Measurements from ENCODE around the gene ADPRHL1.
"Not testable (repeated sequence)": the region's sequence is repeated elsewhere in the genome, so short reads cannot be mapped to it uniquely, and the experiment has no call there.

ADPRHL1 gene

DNA sequence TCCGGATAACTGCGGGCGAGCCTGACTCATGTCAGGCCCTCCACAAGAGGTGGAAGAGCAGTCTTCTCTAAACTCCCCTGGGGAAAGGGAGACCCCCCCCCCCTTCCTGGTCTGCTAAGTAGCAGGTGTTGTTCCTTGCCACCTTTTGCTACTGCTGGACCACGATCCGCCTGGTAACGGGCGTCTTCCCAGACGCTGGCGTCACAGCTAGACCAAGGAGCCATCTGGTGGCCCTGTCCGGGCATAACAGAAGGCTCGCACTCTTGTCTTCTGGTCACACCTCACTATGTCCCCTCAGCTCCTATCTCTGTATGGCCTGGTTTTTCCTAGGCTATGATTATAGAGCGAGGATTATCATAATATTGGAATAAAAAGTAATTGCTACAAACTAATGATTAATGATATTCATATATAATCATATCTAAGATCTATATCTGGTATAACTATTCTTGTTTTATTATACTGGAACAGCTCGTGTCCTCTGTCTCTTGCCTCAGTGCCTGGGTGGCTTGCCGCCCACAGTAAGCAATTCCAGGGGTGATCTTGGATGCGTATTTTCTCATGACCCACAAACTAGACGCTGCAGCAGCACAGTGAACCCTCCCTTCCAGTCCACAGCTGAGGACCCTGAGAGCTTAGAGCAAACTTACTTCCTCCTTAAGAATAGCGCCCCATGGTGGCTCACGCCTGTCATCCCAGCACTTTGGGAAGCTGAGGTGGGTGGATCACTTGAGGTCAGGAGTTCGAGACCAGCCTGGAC lies 2.2 kb downstream of the ADPRHL1 start:
- not testable (repeated sequence) for H4K20me1 ChIP-seq (ENCODE audit: control insufficient read depth, insufficient read depth, low read depth, low read length); H3K27me3 ChIP-seq (ENCODE audit: control insufficient read depth, low read length); H3K9me3 ChIP-seq (ENCODE audit: control insufficient read depth, insufficient read depth, low read length); H3K9me2 ChIP-seq (replicated peaks; ENCODE audit: control insufficient read depth, low read length)
- H3K36me3 ChIP-seq (ENCODE audit: control insufficient read depth, low read length), result peaks cover 35% of the 10 kb centered on the region
- peak overlapping the region; percentile 92 for H3K4me2 ChIP-seq (ENCODE audit: low read length)
- peaks cover 31% of the 10 kb centered on the region for H3F3A ChIP-seq (ENCODE audit: control insufficient read depth, insufficient read depth)
- H3K79me2 ChIP-seq (ENCODE audit: control insufficient read depth, low read length), result peaks cover 24% of the 10 kb centered on the region
- TF ChIP-seq, protein P1, sequence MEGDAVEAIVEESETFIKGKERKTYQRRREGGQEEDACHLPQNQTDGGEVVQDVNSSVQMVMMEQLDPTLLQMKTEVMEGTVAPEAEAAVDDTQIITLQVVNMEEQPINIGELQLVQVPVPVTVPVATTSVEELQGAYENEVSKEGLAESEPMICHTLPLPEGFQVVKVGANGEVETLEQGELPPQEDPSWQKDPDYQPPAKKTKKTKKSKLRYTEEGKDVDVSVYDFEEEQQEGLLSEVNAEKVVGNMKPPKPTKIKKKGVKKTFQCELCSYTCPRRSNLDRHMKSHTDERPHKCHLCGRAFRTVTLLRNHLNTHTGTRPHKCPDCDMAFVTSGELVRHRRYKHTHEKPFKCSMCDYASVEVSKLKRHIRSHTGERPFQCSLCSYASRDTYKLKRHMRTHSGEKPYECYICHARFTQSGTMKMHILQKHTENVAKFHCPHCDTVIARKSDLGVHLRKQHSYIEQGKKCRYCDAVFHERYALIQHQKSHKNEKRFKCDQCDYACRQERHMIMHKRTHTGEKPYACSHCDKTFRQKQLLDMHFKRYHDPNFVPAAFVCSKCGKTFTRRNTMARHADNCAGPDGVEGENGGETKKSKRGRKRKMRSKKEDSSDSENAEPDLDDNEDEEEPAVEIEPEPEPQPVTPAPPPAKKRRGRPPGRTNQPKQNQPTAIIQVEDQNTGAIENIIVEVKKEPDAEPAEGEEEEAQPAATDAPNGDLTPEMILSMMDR (IDR thresholded peaks at IDR 0.05; ENCODE audit: low read depth, low read length, poor library complexity, severe bottlenecking), result peak; percentile 32
- H3K27ac ChIP-seq (ENCODE audit: low read depth, low read length), result peak overlapping the region; percentile 88
- H3K4me1 ChIP-seq (ENCODE audit: control insufficient read depth, low read length), result peaks cover 50% of the 10 kb centered on the region
- H3K4me3 ChIP-seq (ENCODE audit: low read length), result peak overlapping the region; percentile 86

GRCh38 chr13:113450348-113450744 lies 2.9 kb downstream of the ADPRHL1 start:
- not testable (repeated sequence) for H3K9me3 ChIP-seq (ENCODE audit: control insufficient read depth, insufficient read depth, low read length); H3K9me2 ChIP-seq (replicated peaks; ENCODE audit: control insufficient read depth, low read length); H4K20me1 ChIP-seq (ENCODE audit: control insufficient read depth, insufficient read depth, low read depth, low read length); H3K27me3 ChIP-seq (ENCODE audit: control insufficient read depth, low read length)
- Histone ChIP-seq H3K4me1 (ENCODE audit: control insufficient read depth, low read length) (peaks cover 55% of the 10 kb centered on the region), H3K4me3 (ENCODE audit: low read length) (peak overlapping the region; percentile 86), H3K4me2 (ENCODE audit: low read length) (peak overlapping the region; percentile 92), H3F3A (ENCODE audit: control insufficient read depth, insufficient read depth) (peaks cover 35% of the 10 kb centered on the region), H3K79me2 (ENCODE audit: control insufficient read depth, low read length) (peaks cover 24% of the 10 kb centered on the region), H3K27ac (ENCODE audit: low read depth, low read length) (peak overlapping the region; percentile 88), H3K36me3 (ENCODE audit: control insufficient read depth, low read length) (peaks cover 28% of the 10 kb centered on the region)

- H3K27me3 ChIP-seq (ENCODE audit: control insufficient read depth, low read length), result no peaks in the 10 kb centered on the region
- peaks cover 24% of the 10 kb centered on the region for H3K79me2 ChIP-seq (ENCODE audit: control insufficient read depth, low read length)
- peaks cover 39% of the 10 kb centered on the region for H3F3A ChIP-seq (ENCODE audit: control insufficient read depth, insufficient read depth)
- H3K4me1 ChIP-seq (ENCODE audit: control insufficient read depth, low read length), result peaks cover 60% of the 10 kb centered on the region
- peaks cover 25% of the 10 kb centered on the region for H3K36me3 ChIP-seq (ENCODE audit: control insufficient read depth, low read length)
- H3K4me3 ChIP-seq (ENCODE audit: low read length), result peak overlapping the region; percentile 86
- TF ChIP-seq EZH2phosphoT487 (IDR thresholded peaks at IDR 0.05; ENCODE audit: borderline replicate concordance, low read length), result no peak
- TF ChIP-seq, protein P1 (IDR thresholded peaks at IDR 0.05; ENCODE audit: low read depth, low read length, poor library complexity, severe bottlenecking), result no peak
- H4K20me1 ChIP-seq (ENCODE audit: control insufficient read depth, insufficient read depth, low read depth, low read length), result no peaks in the 10 kb centered on the region
- H3K9me2 ChIP-seq (replicated peaks; ENCODE audit: control insufficient read depth, low read length), result no peaks in the 10 kb centered on the region
- H3K4me2 ChIP-seq (ENCODE audit: low read length), result peak overlapping the region; percentile 92
- H3K27ac ChIP-seq (ENCODE audit: low read depth, low read length), result peak overlapping the region; percentile 88
- no peaks in the 10 kb centered on the region for H3K9me3 ChIP-seq (ENCODE audit: control insufficient read depth, insufficient read depth, low read length)
Observed at GRCh38 chr13:113449693-113450347, 3.5 kb downstream of the ADPRHL1 start.
